ENCODE results near the gene GRM7. TPM values are rescaled to one million over a fixed set of nuclear protein-coding genes. Genes with fewer than 3 reads are reported as not detected.

GRM7 gene
- total RNA-seq, 1 experiment from 2014 or later, result not detected

DNA sequence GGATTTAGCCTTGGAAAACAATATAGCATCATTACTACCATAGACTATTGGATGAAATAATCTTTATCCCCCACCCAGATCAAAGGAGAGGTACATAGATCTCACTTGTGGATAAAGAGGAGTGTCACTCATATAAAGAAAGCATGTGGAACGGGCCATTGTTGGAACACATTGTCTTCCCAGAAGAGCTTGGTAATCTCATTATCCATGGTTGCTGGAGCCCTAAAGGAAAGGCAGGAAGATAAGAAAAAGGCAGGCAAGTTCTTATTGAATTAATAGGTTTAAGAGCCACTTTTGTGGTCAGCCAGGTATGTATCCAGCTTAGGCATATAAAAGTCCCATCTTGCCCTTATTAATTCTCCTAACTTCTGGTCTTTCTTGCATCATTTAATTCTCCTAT is 659.1 kb downstream of the GRM7 start:
- Histone ChIP-seq H3K27ac (ENCODE audit: low read depth, low read length, poor library complexity, severe bottlenecking) (no peak overlapping the region), H3K27me3 (replicated peaks; ENCODE audit: insufficient read depth, low read depth, low read length, poor library complexity) (no peaks in the 10 kb centered on the region), H3K4me3 (ENCODE audit: low read depth, low read length, poor library complexity, severe bottlenecking) (no peak overlapping the region), H3K36me3 (ENCODE audit: insufficient read depth, low read length, poor library complexity, severe bottlenecking) (no peaks in the 10 kb centered on the region), H3K4me1 (ENCODE audit: insufficient read depth, low read length, poor library complexity, severe bottlenecking) (peaks cover 3% of the 10 kb centered on the region), H3K9me3 (ENCODE audit: low read depth, low read length, poor library complexity, severe bottlenecking) (no peaks in the 10 kb centered on the region)
- no TSS peak for BruUV-seq (replicated peaks)
- CTCF ChIA-PET, result no interaction called here
- intact Hi-C loops (cut with micrococcal nuclease; ENCODE audit: unreplicated experiment), result no loop called here
- DNase-seq (ENCODE audit: low spot score), result peak; percentile 27
- POLR2A ChIA-PET (ENCODE audit: low non-redundant PET), result no interaction called here
- no peak for TF ChIP-seq EZH2 (IDR thresholded peaks at IDR 0.05; ENCODE audit: borderline replicate concordance, low read depth, low read length, poor library complexity, severe bottlenecking)
- TF ChIP-seq, protein P1, sequence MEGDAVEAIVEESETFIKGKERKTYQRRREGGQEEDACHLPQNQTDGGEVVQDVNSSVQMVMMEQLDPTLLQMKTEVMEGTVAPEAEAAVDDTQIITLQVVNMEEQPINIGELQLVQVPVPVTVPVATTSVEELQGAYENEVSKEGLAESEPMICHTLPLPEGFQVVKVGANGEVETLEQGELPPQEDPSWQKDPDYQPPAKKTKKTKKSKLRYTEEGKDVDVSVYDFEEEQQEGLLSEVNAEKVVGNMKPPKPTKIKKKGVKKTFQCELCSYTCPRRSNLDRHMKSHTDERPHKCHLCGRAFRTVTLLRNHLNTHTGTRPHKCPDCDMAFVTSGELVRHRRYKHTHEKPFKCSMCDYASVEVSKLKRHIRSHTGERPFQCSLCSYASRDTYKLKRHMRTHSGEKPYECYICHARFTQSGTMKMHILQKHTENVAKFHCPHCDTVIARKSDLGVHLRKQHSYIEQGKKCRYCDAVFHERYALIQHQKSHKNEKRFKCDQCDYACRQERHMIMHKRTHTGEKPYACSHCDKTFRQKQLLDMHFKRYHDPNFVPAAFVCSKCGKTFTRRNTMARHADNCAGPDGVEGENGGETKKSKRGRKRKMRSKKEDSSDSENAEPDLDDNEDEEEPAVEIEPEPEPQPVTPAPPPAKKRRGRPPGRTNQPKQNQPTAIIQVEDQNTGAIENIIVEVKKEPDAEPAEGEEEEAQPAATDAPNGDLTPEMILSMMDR (conservative IDR thresholded peaks at IDR 0.05; ENCODE audit: low read depth, low read length), result no peak

DNA sequence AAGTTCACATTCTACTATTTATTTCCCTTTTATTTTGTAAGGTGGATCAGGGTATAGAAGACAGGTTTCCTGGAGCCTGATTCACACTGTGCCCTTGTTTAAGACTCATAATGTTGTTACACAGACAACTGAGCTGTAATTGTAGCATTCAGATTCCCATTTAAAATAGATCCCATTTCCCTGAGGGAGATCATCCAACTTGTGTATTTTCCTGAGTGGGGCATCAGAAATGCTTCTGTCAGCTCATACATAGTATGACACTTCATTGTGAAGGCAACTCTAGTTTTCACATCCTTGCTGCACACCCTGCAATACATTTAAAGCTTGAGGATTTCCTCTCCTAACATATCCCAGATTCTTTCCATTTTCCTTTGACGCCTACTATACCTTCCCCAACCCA is 659.7 kb downstream of the GRM7 start:
- intact Hi-C loops (cut with micrococcal nuclease; ENCODE audit: unreplicated experiment), result no loop called here
- Histone ChIP-seq H3K9me3 (ENCODE audit: low read depth, low read length, poor library complexity, severe bottlenecking) (no peaks in the 10 kb centered on the region), H3K36me3 (ENCODE audit: insufficient read depth, low read length, poor library complexity, severe bottlenecking) (no peaks in the 10 kb centered on the region), H3K4me1 (ENCODE audit: insufficient read depth, low read length, poor library complexity, severe bottlenecking) (peaks cover 3% of the 10 kb centered on the region), H3K27ac (ENCODE audit: low read depth, low read length, poor library complexity, severe bottlenecking) (no peak overlapping the region), H3K27me3 (replicated peaks; ENCODE audit: insufficient read depth, low read depth, low read length, poor library complexity) (no peaks in the 10 kb centered on the region), H3K4me3 (ENCODE audit: low read depth, low read length, poor library complexity, severe bottlenecking) (no peak overlapping the region)
- ChIA-PET CTCF (no interaction called here), POLR2A (ENCODE audit: low non-redundant PET) (no interaction called here)
- TF ChIP-seq EZH2 (IDR thresholded peaks at IDR 0.05; ENCODE audit: borderline replicate concordance, low read depth, low read length, poor library complexity, severe bottlenecking), result no peak
- TF ChIP-seq, protein P1 (conservative IDR thresholded peaks at IDR 0.05; ENCODE audit: low read depth, low read length), result no peak
- BruUV-seq (replicated peaks), result no TSS peak
- DNase-seq (ENCODE audit: low spot score), result no peak

DNA sequence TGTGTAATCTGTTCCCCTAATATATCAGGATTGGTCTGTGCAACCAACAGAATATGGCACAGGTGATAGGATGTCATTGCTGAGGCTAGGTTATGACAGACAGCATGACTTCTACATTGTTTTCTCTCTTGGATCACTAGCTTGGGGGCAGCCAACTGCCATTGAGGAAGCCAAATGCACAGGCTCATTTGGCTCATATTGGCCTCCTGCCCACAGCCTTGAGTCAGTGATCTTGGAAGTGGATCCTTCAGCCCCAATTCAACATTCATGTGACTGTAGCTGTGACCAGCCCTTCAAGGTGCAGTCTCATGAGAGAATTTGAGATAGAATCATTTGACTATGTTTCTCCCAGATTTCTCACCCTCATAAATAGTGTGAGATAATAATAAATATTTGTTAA is 675.6 kb downstream of the GRM7 start:
- CTCF ChIA-PET, result no interaction called here
- TF ChIP-seq, protein P1 (conservative IDR thresholded peaks at IDR 0.05; ENCODE audit: low read depth, low read length), result no peak
- no peak for TF ChIP-seq EZH2 (IDR thresholded peaks at IDR 0.05; ENCODE audit: borderline replicate concordance, low read depth, low read length, poor library complexity, severe bottlenecking)
- H3K4me1 ChIP-seq (ENCODE audit: insufficient read depth, low read length, poor library complexity, severe bottlenecking), result no peaks in the 10 kb centered on the region
- no peaks in the 10 kb centered on the region for H3K27me3 ChIP-seq (replicated peaks; ENCODE audit: insufficient read depth, low read depth, low read length, poor library complexity)
- intact Hi-C loops (cut with micrococcal nuclease; ENCODE audit: unreplicated experiment), result no loop called here
- no peak overlapping the region for H3K27ac ChIP-seq (ENCODE audit: low read depth, low read length, poor library complexity, severe bottlenecking)
- no TSS peak for BruUV-seq (replicated peaks)
- H3K9me3 ChIP-seq (ENCODE audit: low read depth, low read length, poor library complexity, severe bottlenecking), result no peaks in the 10 kb centered on the region
- H3K4me3 ChIP-seq (ENCODE audit: low read depth, low read length, poor library complexity, severe bottlenecking), result no peak overlapping the region
- POLR2A ChIA-PET (ENCODE audit: low non-redundant PET), result no interaction called here
- H3K36me3 ChIP-seq (ENCODE audit: insufficient read depth, low read length, poor library complexity, severe bottlenecking), result no peaks in the 10 kb centered on the region
- DNase-seq (ENCODE audit: low spot score), result no peak

Data from A673 (cell line).